HG02938 (cell line): Measurements from ENCODE around the gene RTP5.
"Not testable (repeated sequence)": the region's sequence is repeated elsewhere in the genome, so short reads cannot be mapped to it uniquely, and the experiment has no call there.

Source experiments
- ATAC-seq: cut with Tn5 transposase; IDR thresholded peaks from one replicate; pipeline ENCODE4 v1.9.1; 2021; ENCODE audit warnings: mild to moderate bottlenecking, moderate library complexity; ENCODE audit not compliant: unreplicated experiment

Gene RTP5

DNA sequence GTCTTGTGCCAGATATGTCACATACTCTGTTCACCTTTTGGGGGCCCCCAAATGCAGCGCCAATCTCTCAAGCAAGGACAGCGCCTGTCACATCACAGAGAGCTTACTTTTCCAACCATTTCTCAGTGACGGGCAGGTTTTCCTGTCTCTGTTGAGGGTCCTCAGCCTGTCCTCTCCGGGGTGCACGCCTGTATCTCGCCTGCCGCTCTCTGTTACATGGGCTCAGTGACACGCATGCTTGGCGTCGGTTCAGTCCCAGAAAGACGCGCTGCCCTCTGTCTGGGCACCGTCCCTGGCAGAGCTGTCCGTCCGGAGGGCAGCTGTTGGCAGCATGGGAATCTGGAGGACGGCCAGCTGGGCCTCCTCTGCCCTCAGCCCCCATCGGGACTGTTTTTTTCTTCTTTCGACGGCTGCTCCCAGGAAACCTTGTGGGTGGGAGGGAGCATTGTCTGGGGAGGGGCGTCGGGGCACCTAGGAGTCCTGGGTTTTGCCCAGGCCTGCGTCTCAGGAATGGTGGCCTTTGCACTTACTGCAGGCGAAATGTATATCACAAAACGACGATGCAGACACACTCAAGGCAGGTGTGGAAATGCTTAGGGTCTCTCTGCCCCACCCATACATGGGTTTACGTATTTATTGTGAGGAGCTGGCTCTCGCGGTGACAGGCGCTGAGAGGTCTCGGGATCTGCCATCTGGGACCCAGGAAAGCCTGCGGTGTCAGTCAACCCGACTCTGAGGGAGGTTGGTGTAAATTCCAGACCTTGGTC, 30.9 kb downstream of the RTP5 start:
- no peak for ATAC-seq

GRCh38 chr2:241901018-241901380, 31.5 kb downstream of the RTP5 start:
- ATAC-seq: no peak

- ATAC-seq: no peak
Observed at GRCh38 chr2:241901500-241902351, 32.2 kb downstream of the RTP5 start.

GRCh38 chr2:241902357-241902991, 32.9 kb downstream of the RTP5 start:
- no peak for ATAC-seq

DNA sequence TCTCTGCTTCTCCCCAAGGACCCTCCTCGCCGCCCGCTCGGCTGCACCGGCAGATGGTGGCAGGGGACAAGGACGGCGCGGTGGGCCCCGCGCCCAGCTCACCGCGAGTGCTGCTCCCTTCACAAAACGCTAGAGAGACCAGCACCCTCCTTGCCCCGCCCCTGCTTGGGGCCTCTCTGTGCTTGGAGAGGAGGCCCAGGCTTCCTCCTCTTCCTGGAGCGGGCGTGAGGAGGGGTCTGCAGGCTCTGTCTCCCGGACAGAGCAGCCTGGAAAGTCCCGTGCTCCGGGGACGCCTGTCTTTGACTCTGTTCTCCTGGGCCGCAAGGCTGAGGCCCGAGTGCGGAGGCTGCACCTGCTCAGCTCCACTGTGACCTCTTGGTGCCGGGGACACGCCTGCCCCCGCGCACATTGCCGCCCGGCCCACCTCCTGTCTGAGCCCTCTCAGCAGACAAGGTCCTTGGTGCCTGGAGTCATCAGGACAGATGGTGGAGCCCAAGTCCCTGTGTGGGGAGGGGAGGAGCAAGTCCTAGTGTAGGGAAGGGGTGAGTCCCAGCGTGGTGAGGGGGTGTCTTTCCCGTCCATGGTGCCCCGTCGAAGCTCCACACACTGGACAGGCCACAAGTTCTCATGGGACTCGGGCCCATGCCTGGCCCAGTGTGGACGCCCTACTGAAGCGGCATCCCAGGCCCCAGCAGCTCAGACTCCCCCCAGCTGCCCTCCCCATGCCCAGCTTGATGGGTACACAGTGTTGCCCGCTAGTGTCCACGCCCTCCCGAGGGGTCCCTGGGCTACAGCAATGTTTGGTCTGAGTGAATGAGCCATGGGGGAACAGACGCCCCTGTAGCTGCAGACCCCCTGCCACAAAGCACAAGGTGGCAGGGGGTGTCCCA, 33.8 kb downstream of the RTP5 start:
- no peak for ATAC-seq

GRCh38 chr2:241904011-241904718, 34.6 kb downstream of the RTP5 start:
- no peak for ATAC-seq

GRCh38 chr2:241904791-241905710, 35.5 kb downstream of the RTP5 start:
- no peak for ATAC-seq

- ATAC-seq: no peak
Observed at GRCh38 chr2:241905716-241906377, 36.3 kb downstream of the RTP5 start.

- ATAC-seq: not testable (repeated sequence)
Observed at GRCh38 chr2:241906378-241906770, 36.8 kb downstream of the RTP5 start.

DNA sequence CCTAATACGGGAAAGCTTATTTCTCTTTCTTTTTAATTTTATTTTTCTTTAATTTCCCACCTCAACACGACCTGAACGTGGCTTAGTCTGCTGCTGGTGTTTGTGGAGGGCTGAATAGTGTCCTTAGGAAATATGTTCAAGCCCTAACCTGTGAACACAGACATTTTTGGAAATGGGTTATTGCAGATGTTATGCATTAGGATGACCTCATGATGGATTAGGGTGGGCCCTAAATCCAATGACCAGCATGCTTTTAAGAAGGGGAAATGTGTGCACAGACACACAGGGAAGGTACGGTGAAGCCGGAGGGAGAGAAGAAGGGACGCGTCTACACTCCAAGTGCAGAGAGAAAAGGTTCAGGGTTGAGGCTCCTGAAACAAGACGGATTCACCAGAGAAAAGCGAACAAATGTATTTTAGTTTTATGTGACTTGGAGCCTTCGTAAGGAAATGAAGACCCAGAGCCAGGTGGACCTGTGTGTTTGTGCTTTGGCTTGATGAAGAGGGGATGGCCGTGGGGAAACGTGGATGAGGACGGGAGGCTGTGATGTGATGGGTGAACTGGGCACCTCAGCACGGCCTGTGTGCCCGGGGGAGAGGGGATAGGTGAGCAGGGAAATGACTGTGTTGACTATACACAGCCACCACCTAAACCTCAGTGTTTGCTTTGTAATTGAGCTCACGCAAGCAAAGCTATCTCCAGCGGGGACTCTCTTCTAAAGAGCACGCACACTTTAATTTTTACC, 37.5 kb downstream of the RTP5 start:
- ATAC-seq: no peak

DNA sequence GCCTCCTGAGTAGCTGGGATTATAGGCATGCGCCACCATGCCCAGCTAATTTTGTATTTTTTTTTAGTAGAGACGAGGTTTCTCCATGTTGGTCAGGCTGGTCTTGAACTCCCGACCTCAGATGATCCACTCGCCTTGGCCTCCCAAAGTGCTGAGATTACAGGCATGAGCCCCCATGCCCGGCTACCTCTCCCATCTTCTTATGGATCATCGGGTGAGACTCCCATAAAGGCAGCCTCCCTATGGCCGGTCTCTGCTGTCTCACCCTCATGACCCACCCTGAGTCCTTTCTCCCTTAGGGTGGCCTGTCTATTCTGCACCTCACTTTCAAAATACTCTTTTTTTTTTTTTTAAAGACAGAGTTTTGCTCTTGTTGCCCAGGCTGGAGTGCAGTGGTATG, 38.3 kb downstream of the RTP5 start:
- ATAC-seq: not testable (repeated sequence)

- ATAC-seq: no peak
Observed at GRCh38 chr2:241908686-241909420, 39.3 kb downstream of the RTP5 start.

DNA sequence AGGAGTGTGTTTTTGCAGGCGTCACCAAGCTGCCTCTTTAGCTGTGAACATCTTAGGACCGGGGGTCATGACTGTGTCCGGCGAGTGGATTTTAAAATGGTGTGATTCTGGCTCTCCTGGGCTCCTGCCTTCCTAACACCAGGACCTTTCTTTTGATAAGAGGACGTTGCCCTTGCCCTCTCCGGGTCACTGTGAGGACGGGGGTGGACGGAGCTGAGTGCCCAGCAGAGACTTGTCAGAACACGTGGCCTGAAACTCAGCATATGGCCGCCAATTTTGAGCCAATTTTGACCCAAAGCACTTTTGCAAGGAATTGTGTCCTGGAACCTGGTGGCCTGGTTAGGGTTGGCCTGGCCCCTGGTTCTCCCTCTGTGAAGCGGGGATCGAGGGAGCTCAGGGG, 40.2 kb downstream of the RTP5 start:
- no peak for ATAC-seq

- no peak for ATAC-seq
Observed at GRCh38 chr2:241910604-241911520, 41.3 kb downstream of the RTP5 start.

DNA sequence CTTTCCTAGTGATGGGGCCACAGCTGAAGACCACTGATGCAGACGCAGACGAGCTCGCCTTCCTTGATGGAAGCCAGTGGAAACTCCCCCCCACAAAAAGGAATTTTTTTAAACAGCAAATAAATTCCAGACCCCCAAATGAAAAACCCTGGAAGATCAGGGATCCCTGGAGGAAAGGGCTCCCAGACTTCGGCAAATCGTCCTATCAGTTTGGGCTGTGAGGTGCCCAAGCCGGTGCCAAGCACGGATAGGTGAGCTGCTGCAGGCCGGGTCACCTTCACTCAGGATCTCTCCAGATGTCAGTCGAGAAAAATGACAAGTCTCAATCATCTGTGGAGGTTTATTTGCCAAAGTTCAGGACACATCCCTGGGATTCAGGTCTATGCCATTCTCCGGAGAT, 42.0 kb downstream of the RTP5 start:
- no peak for ATAC-seq

- no peak for ATAC-seq
Observed at GRCh38 chr2:241912021-241912555, 42.6 kb downstream of the RTP5 start.
